PC-9 (cell line): ENCODE measurements around the gene EVC2. TPM values are rescaled to one million over a fixed set of nuclear protein-coding genes. Genes with fewer than 3 reads are reported as not detected.

ENCODE experiments used
- Bru-seq: library from RNA; stranded (reverse); fragments of 400-500 nt; gene quantifications from one replicate; lab custom pipeline; 2021; lab: Mats Ljungman, UMichigan
- BruChase-seq, 2 experiments: library from RNA; stranded (reverse); fragments of 400-500 nt; gene quantifications; one replicate each; lab custom pipeline; 2021; lab: Mats Ljungman, UMichigan
- BruUV-seq: library from RNA; stranded (reverse); fragments of 400-500 nt; replicated peaks from 2 replicates; lab custom pipeline; 2021; lab: Mats Ljungman, UMichigan
- CTCF ChIA-PET: fragments of 300-600 bp; sonication (Branson Sonifier 250); formaldehyde crosslinking; loops from one replicate; lab custom pipeline; 2022; ENCODE audit warnings: antibody characterized with exemption; lab: Charles Lee
- POLR2A ChIA-PET: fragments of 300-600 bp; sonication (Branson Sonifier 250); formaldehyde crosslinking; loops from one replicate; lab custom pipeline; 2022; ENCODE audit warnings: antibody characterized with exemption; ENCODE audit not compliant: unreplicated experiment; lab: Charles Lee
- DNase-seq, 2 experiments: peaks; one replicate each; pipeline versions ENCODE4 v3.0.0 to v3.0.0-alpha.2; 2015 to 2022; ENCODE audit warnings: mixed read lengths in 1 of 2
- H2AFZ ChIP-seq: fragments of 200-600 bp; sonication (generic); 2 replicates; pipeline ENCODE4 v1.8.1; 2017; ENCODE audit warnings: antibody characterized with exemption
- H3F3A ChIP-seq: fragments of 200-600 bp; sonication (generic); 2 replicates; pipeline ENCODE4 v1.8.1; 2017; ENCODE audit warnings: antibody characterized with exemption, mild to moderate bottlenecking, low read depth; ENCODE audit not compliant: insufficient read depth
- H3K27ac ChIP-seq: fragments of 200-600 bp; sonication (generic); 2 replicates; pipeline ENCODE4 v1.6.1; 2016; ENCODE audit warnings: mixed run types
- H3K27me3 ChIP-seq: fragments of 200-600 bp; sonication (generic); 2 replicates; pipeline ENCODE4 v1.6.1; 2016; ENCODE audit warnings: low read depth, mixed run types; ENCODE audit not compliant: insufficient read depth
- H3K36me3 ChIP-seq: fragments of 200-600 bp; sonication (generic); 2 replicates; pipeline ENCODE4 v1.6.1; 2016; ENCODE audit warnings: low read depth, mixed run types
- H3K4me1 ChIP-seq: fragments of 200-600 bp; sonication (generic); replicated peaks from 2 replicates; pipeline ENCODE4 v1.6.1; 2016; ENCODE audit warnings: mixed run types; ENCODE audit not compliant: insufficient read depth
- H3K4me2 ChIP-seq: fragments of 200-600 bp; sonication (generic); 2 replicates; pipeline ENCODE4 v1.6.1; 2017; ENCODE audit warnings: mixed run types
- H3K4me3 ChIP-seq: fragments of 200-600 bp; sonication (generic); 2 replicates; pipeline ENCODE4 v1.6.1; 2016; ENCODE audit warnings: mixed run types
- H3K79me2 ChIP-seq: fragments of 200-600 bp; sonication (generic); 2 replicates; pipeline ENCODE4 v1.6.1; 2017; ENCODE audit warnings: low read depth, mixed run types
- H3K9me2 ChIP-seq: fragments of 200-600 bp; sonication (generic); 2 replicates; pipeline ENCODE4 v1.8.1; 2017; ENCODE audit warnings: mild to moderate bottlenecking; ENCODE audit not compliant: insufficient read depth
- H3K9me3 ChIP-seq: fragments of 200-600 bp; sonication (generic); 2 replicates; pipeline ENCODE4 v1.8.1; 2016; ENCODE audit warnings: low read depth; ENCODE audit not compliant: insufficient read depth
- H4K20me1 ChIP-seq: fragments of 200-600 bp; sonication (generic); 2 replicates; pipeline ENCODE4 v1.8.1; 2017; ENCODE audit not compliant: insufficient read depth
- EZH2 ChIP-seq: fragments of 200-600 bp; sonication (generic); IDR thresholded peaks from 2 replicates; pipeline ENCODE4 v1.8.0; 2017; ENCODE audit warnings: antibody characterized with exemption, low read depth
- intact Hi-C: fragments of 100-400 bp; cut with micrococcal nuclease; formaldehyde crosslinking; loops from one replicate; pipeline ENCODE4 v1.10.0; 2022; ENCODE audit not compliant: unreplicated experiment
- long read RNA-seq: library from polyadenylated mRNA; stranded (forward); transcript quantifications from one replicate; pipeline ENCODE4 v2.0.0, GENCODE V29; 2022
- total RNA-seq: library from RNA; stranded (reverse); gene quantifications from 2 replicates; pipeline ENCODE4 v1.2.3, GENCODE V29; 2021
- TF ChIP-seq, protein P1 (sequence below): fragments of 200-600 bp; sonication (generic); conservative IDR thresholded peaks from 2 replicates; pipeline ENCODE4 v1.6.1; 2017; ENCODE audit warnings: mixed run types, antibody characterized with exemption, mild to moderate bottlenecking, moderate library complexity

The EVC2 gene, protein sequence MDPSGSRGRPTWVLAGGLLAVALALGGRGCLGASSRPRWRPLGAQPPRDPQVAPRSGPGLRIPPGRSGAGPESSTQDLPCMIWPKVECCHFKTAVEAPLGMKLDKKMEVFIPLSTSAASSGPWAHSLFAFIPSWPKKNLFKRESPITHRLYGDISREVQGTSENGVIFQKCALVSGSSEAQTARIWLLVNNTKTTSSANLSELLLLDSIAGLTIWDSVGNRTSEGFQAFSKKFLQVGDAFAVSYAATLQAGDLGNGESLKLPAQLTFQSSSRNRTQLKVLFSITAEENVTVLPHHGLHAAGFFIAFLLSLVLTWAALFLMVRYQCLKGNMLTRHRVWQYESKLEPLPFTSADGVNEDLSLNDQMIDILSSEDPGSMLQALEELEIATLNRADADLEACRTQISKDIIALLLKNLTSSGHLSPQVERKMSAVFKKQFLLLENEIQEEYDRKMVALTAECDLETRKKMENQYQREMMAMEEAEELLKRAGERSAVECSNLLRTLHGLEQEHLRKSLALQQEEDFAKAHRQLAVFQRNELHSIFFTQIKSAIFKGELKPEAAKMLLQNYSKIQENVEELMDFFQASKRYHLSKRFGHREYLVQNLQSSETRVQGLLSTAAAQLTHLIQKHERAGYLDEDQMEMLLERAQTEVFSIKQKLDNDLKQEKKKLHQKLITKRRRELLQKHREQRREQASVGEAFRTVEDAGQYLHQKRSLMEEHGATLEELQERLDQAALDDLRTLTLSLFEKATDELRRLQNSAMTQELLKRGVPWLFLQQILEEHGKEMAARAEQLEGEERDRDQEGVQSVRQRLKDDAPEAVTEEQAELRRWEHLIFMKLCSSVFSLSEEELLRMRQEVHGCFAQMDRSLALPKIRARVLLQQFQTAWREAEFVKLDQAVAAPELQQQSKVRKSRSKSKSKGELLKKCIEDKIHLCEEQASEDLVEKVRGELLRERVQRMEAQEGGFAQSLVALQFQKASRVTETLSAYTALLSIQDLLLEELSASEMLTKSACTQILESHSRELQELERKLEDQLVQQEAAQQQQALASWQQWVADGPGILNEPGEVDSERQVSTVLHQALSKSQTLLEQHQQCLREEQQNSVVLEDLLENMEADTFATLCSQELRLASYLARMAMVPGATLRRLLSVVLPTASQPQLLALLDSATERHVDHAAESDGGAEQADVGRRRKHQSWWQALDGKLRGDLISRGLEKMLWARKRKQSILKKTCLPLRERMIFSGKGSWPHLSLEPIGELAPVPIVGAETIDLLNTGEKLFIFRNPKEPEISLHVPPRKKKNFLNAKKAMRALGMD
- total RNA-seq (1.4 and 1.7 TPM in 2 replicates), Bru-seq, nascent RNA (percentile 40 among the genes with signal in this experiment), BruChase-seq, experiment 1, labeled RNA remaining after a 2-hour chase (percentile 37 among the genes with signal in this experiment), BruChase-seq, experiment 2, labeled RNA remaining after a 6-hour chase (percentile 33 among the genes with signal in this experiment)
- long read RNA-seq, full-length matches to known transcripts, result 1 of 2 reads
- long read RNA-seq, partial matches to known transcripts, result 0 of 2 reads
- long read RNA-seq, other reads (novel, unspliced or antisense), result 1 of 2 reads

DNA sequence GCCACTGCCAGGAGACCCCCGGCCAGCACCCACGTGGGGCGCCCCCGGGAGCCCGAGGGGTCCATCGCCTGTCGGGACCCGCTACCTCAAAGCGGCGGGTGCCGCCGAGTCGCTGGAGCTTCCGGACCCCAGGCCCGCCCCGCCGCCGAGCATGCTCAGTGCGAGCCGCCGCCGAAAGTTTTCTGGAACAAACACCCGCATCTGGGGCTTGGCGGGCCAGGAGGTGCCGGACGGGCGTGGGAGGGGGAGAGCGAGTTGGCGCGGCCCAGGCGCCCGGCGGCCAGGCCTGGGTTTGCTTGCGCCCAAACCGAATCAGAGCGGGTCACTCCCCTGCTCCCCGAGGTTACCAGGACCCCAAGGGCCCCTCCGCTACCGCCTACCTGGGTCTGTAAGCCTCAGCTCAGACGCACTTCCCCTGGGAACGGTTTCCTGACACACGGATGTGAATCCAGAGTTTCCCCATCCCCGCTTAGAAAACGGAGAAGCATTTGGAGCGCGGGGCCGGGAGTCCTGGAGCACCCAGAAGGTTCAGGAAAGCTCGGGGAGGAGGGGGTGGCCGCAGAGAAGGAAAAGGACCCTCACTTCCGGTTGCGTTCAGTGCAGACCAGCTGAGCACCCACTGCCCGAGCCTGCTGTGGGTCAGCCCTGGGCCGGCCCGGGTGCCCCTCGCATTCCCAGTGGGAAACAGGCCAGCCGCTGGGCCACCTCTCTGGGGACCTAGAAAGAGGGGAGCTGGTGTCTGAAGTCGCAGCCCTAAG, at the start of gene EVC2:
Gene EVC2 (minus strand): TSS at position 111 of the 758 bp plus-strand sequence. CDS start 46 bp downstream, at position 65.
- 0 out of 2 replicates have a peak, but pooled peaks cover 6% of the 10 kb centered on the region for H3K79me2 ChIP-seq
- no peaks in the 10 kb centered on the region for H4K20me1 ChIP-seq
- DNase-seq, result no peak
- intact Hi-C loops, result no loop called here
- H3K27me3 ChIP-seq, result no peaks in the 10 kb centered on the region
- no peaks in the 10 kb centered on the region for H3K9me3 ChIP-seq
- no peak within 1 kb of the TSS for H3K4me2 ChIP-seq
- no peaks in the 10 kb centered on the region for H3K9me2 ChIP-seq
- CTCF ChIA-PET, result no interaction called here
- peaks cover 3% of the 10 kb centered on the region; the same call in 1 of the 2 replicates for H3F3A ChIP-seq
- 0 out of 2 replicates have a peak, but pooled peaks cover 3% of the 10 kb centered on the region for H3K4me1 ChIP-seq
- POLR2A ChIA-PET, result no interaction called here
- no TSS peak for BruUV-seq
- H3K27ac ChIP-seq, result no peak within 1 kb of the TSS
- H3K36me3 ChIP-seq, result no peaks in the 10 kb centered on the region
- H3K4me3 ChIP-seq, result no peak within 1 kb of the TSS
- no peak within 1 kb of the TSS for H2AFZ ChIP-seq
- TF ChIP-seq, protein P1, sequence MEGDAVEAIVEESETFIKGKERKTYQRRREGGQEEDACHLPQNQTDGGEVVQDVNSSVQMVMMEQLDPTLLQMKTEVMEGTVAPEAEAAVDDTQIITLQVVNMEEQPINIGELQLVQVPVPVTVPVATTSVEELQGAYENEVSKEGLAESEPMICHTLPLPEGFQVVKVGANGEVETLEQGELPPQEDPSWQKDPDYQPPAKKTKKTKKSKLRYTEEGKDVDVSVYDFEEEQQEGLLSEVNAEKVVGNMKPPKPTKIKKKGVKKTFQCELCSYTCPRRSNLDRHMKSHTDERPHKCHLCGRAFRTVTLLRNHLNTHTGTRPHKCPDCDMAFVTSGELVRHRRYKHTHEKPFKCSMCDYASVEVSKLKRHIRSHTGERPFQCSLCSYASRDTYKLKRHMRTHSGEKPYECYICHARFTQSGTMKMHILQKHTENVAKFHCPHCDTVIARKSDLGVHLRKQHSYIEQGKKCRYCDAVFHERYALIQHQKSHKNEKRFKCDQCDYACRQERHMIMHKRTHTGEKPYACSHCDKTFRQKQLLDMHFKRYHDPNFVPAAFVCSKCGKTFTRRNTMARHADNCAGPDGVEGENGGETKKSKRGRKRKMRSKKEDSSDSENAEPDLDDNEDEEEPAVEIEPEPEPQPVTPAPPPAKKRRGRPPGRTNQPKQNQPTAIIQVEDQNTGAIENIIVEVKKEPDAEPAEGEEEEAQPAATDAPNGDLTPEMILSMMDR, result no peak
- TF ChIP-seq EZH2, result no peak

DNA sequence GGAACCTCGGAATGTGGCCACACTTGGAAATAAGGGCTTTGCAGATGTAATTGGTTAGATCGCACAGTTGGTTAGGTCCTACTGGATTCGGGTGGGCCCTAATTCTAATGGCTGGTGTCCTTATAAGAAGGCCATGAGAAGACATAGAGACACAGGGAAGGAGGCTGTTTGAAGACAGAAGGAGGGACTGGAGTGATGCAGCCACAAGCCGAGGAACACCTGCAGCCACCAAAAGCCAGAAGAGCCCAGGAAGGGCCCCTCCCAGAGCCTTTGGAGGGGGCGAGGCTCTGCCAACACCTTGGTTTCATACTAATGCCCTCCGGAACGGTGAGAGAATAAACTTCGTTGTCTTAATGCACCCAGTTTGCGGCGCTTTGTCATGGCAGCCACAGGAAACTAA, 49.6 kb upstream of the EVC2 start:
- no peaks in the 10 kb centered on the region for H4K20me1 ChIP-seq
- H3K27me3 ChIP-seq, result no peaks in the 10 kb centered on the region
- no TSS peak for BruUV-seq
- H2AFZ ChIP-seq, result no peak overlapping the region
- 0 out of 2 replicates have a peak overlapping the region, but pooled peaks have one; percentile 24 for H3K4me2 ChIP-seq
- no peaks in the 10 kb centered on the region for H3K9me2 ChIP-seq
- ChIA-PET CTCF (no interaction called here), POLR2A (no interaction called here)
- no peaks in the 10 kb centered on the region for H3K9me3 ChIP-seq
- peak overlapping the region; percentile 65 for H3K27ac ChIP-seq
- H3F3A ChIP-seq, result no peaks in the 10 kb centered on the region
- intact Hi-C loops, result no loop called here
- H3K79me2 ChIP-seq, result no peaks in the 10 kb centered on the region
- no peaks in the 10 kb centered on the region for H3K36me3 ChIP-seq
- no peak overlapping the region for H3K4me3 ChIP-seq
- H3K4me1 ChIP-seq, result peaks cover 26% of the 10 kb centered on the region
- TF ChIP-seq, protein P1, result no peak
- no peak for TF ChIP-seq EZH2
- DNase-seq, result no peak
